ENCODE data around the gene DPEP3.

The DPEP3 gene

DNA sequence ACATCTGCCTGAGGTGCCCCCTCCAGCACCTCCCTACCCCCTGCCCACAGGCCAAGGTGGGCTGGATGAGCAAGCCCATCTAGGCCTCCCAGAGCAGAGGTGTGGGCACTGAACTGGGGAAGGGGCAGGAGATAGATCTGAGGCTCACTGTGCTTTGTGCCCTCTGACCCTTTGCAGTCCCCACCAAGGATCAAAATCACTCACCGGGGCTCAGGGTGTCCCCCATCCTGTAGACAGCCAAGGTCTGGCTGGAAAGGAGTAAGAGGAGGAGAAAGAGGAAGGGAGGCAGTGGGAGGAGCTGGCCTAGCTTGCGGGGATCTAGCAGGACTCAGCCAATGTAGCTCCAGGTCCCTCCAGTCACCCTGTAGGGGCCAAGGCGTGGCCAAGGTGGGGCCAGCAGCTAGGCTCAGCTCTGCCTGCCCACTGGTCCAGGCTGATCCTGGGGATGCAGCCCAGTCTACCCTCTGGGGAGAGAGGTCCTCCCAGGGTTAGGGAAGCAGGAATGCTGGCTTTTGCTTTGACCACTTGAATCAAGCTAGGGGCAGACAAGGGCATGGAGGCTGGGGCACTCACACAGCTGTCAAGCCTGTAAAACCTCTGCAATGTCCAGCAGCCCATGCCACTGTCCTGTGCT lies 13.6 kb downstream of the DPEP3 start:
- no peak for DNase-seq (ENCODE audit: low read depth in 2 of 2)

GRCh38 chr16:67965668-67966548 lies 14.4 kb downstream of the DPEP3 start:
- DNase-seq (ENCODE audit: low read depth in 2 of 2), result no peak

- no peak for DNase-seq (ENCODE audit: low read depth in 2 of 2)
Measured at GRCh38 chr16:67964477-67965131, 15.7 kb downstream of the DPEP3 start.

DNA sequence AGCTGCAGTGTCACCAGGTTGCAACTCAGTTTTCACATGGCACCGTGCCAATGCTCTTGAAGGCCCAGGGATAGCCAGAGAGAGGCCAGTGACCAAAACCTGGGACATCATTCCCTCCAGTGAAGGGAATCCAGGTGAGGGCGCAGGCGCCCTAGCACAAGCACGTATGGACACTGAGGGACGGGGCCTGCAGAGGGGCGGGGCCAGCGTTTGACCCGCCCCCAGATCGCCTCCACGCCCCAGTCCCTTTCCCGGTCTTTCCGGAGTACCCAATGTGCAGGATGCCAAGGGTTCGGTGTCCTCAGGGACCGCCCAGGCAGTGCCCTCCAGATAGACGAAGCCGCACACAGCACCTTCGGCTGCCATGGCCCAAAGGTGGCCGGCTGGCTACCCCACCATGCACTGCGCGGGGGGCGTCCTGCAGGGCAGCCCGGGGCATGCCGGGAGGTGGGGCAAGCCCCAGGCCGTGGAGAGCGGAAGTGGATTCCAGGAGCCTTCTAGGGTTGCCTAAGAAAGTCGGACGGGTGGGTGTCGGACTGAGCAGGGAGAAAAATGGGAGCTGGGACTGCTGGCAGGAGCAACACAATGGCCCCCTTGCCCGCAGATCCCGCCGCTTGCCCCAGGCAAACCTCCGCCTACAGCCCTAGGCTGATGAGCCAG lies 16.5 kb downstream of the DPEP3 start:
- DNase-seq (ENCODE audit: low read depth in 2 of 2), result no peak

DNA sequence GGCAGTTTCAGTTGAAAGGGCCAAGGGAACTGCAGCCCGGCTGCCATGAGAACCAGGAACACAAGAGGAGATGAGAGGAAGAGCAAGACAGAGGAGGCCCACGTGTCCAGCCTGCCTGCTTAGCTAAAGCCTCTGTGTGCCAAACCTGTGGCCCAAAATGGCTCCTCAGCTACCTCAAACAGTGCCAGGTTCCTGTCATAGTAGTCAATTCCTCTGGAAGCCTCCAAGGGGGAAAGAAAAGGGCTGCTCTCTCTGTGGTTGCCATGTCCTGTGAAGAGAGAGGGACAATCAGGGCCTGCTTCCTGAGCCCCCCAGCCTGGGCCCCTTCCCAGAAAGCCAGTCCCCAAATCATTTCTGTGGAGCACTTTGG lies 17.0 kb downstream of the DPEP3 start:
- no peak for DNase-seq (ENCODE audit: low read depth in 2 of 2)

DNA sequence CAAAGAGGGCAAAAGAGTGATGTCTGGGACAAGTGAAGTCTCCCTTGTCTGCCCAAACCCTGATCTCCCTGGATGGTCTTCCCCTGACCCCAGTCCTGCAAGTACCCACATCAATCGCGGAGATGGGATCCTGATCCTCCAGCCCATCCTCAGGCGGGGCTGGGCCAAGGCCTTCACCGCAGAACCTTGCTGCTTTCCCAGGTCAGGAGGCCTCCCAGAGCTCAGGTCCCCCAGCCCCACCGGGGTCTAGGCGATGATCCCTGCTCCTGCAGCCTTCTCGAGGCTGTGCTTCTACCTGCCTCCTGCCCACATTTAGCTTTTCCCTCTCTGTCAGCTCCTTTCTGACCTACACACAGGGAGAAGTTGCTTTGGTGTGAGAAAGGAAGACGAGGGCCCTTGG lies 18.2 kb downstream of the DPEP3 start:
- no peak for DNase-seq (ENCODE audit: low read depth in 2 of 2)

DNA sequence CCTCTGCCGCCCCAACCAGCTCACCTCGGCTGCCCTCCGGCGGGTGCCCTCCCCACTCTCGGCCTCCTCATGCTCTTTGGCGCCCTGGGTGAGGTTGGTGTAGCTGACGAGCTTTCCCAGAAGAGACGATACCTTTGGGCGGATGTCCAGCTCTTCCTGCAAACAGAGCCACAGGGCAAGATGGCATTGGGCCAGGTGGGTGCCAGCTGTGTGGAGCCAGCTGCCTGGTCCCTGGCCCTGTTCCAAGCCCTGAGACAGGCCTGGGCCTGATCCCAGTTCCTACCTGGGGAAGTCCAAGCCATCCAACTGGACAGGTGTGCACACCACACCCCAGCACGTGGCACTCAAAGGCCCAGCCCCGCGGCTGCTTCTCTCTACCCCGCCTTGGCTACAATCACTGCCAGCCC lies 18.7 kb downstream of the DPEP3 start:
- no peak for DNase-seq (ENCODE audit: low read depth in 2 of 2)

DNA sequence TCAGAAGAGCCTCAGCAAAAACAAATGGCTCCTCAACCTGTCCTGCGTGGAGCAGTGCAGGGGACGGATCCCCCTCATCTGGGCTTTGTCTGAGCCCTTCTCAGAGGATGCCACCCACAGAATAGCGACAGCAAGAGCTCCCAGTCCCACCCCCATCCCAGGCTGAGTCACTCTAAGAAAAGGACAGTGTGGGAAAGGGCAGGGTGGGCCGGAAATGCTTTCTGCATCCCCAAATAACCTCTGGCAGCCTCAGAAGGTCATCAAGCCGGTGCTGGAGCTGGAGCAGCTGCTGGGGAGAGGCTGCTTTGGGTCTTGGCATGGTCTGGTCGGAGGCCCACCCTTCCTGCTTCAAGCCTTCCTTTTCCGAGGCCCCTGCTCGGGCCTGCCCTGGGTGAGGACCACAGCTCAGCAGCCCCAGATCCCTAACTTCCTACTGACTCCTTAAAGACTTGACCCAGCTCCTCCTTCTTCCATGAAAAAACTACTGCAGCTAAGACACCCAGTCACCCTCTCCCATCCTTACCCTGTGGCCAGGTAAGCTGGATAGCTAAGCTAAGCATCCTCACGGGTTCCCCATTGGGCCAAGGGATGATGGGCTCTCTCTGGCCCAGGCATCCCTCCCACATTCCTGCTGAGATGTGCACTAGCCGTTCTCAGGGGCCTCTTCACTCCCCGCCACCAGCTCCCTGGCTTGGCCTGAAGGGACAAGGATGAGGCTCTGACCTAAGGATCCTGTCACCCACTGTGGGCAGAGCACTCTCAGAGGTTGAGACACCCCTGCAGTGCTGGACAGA lies 20.6 kb downstream of the DPEP3 start:
- no peak for DNase-seq (ENCODE audit: low read depth in 2 of 2)

DNA sequence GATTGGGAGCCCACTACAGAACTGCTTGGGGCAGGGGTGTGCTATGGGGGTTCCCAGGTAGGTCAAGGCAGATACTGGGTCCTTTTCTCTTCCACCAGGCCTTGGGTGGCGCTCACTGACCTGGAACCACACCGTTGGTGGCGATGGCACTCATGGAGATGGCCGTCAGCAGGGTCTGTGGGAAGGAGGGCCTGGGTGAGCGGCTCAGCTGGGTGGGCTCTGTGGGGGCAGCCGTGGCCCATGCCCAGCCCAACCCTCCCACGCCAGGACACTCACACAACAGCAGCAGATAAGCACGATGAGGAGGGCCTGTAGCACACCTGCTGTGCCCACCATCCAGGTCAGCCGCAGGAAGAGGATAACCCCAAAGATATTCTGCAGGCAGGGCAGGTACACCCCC lies 22.7 kb downstream of the DPEP3 start:
- DNase-seq (ENCODE audit: low read depth in 2 of 2), result no peak

GRCh38 chr16:67954421-67955196 lies 25.7 kb downstream of the DPEP3 start:
- DNase-seq (ENCODE audit: low read depth in 2 of 2), result no peak

- DNase-seq (ENCODE audit: low read depth in 2 of 2), result no peak
Measured at GRCh38 chr16:67953641-67954375, 26.5 kb downstream of the DPEP3 start.

DNA sequence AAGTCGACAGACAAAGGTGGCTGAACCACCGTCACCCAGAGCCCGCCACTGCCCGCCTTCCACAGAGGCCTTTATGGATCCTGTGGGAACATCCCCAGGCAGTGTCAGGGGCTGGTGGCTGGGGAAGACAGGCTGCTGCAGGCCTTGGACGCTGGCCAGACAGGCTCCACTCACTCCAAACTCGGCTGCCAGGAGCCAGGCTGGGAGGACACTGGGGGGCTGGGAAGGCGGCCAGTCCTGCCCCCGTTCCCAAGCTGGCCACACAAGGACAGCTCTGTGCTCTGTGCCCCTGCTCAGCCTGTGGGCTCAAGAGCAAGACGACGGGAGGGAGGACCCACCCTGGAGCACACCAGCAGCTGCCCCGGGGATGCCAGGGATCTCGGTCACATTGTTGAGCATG lies 28.8 kb downstream of the DPEP3 start:
- DNase-seq (ENCODE audit: low read depth in 2 of 2), result no peak

- no peak for DNase-seq (ENCODE audit: low read depth in 2 of 2)
Measured at GRCh38 chr16:67950335-67950843, 29.9 kb downstream of the DPEP3 start.

GRCh38 chr16:67949645-67950044 lies 30.7 kb downstream of the DPEP3 start:
- DNase-seq (ENCODE audit: low read depth in 2 of 2), result no peak

GRCh38 chr16:67948015-67948414 lies 32.3 kb downstream of the DPEP3 start:
- DNase-seq (ENCODE audit: low read depth in 2 of 2), result no peak

DNA sequence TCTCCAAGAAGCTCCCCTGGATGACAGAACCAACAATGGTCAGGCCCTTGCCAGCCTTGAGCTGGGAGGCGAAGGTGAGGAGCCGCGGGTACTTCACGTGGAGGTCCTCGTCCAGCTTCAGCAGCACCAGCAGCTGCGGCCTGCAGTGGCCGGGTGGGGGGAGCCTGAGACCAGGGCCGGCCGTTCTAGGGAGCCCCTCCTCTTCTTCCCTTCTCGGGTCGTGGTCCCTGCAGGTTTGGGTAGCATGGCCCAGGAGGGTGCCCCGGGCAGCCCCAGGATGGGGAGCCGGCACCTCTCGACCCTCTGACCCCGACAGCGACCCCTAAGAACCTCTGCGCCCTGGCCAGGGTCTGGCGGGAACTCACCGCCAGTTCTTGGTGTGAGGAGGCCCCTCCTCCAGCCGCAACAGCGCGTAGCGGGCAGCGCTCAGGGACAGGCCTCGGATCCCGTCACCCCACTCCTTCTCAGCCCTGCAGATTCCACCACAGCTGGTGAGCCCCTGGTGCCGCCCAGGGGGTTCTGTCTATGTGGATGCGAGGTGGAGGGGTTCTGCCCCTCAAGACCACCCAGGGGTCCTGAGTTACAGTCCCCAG lies 33.2 kb downstream of the DPEP3 start:
- DNase-seq (ENCODE audit: low read depth in 2 of 2), result no peak

DNA sequence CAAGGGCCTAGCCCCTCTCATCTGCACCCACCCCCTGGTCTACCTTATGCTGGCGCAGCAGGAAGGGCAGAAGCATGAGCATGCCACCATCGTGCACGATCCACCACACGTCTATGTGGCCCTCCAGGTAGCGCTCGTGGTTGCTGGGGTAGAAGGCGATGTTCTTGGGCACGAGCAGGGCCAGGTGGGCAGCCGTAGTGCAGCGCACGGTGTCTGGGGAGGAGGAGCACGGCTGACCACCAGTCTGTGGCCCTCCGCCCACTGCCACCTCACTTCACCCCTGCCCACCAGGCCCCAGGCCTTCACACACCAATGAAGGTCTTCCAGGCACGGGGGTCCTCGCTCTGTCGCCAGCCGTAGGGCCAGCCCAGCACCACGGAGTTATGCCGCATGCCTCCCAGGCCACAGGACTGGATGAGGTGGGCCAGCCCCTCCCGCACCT lies 34.1 kb downstream of the DPEP3 start:
- no peak for DNase-seq (ENCODE audit: low read depth in 2 of 2)

GRCh38 chr16:67945392-67945933 lies 34.8 kb downstream of the DPEP3 start:
- no peak for DNase-seq (ENCODE audit: low read depth in 2 of 2)
